Activated CD8-positive, alpha-beta memory T cell treated with anti-CD3 and anti-CD28 coated beads for 48 hours (primary cell): Measurements from ENCODE around the gene TMEM80.

Experiments
- DNase-seq, 3 experiments: peaks; one replicate each; pipeline ENCODE4 v3.0.0-alpha.2; 2020; ENCODE audit warnings: low read depth in 2 of 3, low spot score in 2 of 3

TMEM80 gene

GRCh38 chr11:699116-699508 is 3.5 kb downstream of the TMEM80 start:
- no peak for DNase-seq

- DNase-seq: no peak
These were observed 4.1 kb downstream of the TMEM80 start for GRCh38 chr11:699753-700152.

- DNase-seq: no peak
These were observed 6.3 kb downstream of the TMEM80 start for GRCh38 chr11:701741-702461.

GRCh38 chr11:702462-703461 is 7.1 kb downstream of the TMEM80 start:
- no peak for DNase-seq

- no peak for DNase-seq
These were observed 7.9 kb downstream of the TMEM80 start for GRCh38 chr11:703506-703905.

- DNase-seq: no peak
These were observed 8.6 kb downstream of the TMEM80 start for GRCh38 chr11:704228-704674.

GRCh38 chr11:704781-705645 is 9.4 kb downstream of the TMEM80 start:
- DNase-seq: no peak

GRCh38 chr11:705646-706438 is 10.2 kb downstream of the TMEM80 start, which contains the start of gene EPS8L2:
Gene EPS8L2 (plus strand): TSS chr11:706231. CDS start chr11:709408, 3,177 bp downstream.
- no peak for DNase-seq

- no peak for DNase-seq
These were observed 10.9 kb downstream of the TMEM80 start for GRCh38 chr11:706439-706956.

GRCh38 chr11:706957-707816 is 11.6 kb downstream of the TMEM80 start:
- no peak for DNase-seq

- DNase-seq: no peak
These were observed 12.3 kb downstream of the TMEM80 start for GRCh38 chr11:707817-708420.

- no peak for DNase-seq
These were observed 12.9 kb downstream of the TMEM80 start for GRCh38 chr11:708511-708910.

- no peak for DNase-seq
These were observed 13.7 kb downstream of the TMEM80 start for GRCh38 chr11:709109-709997.

GRCh38 chr11:714436-714835 is 18.8 kb downstream of the TMEM80 start:
- DNase-seq: no peak

- DNase-seq: no peak
These were observed 23.8 kb downstream of the TMEM80 start for GRCh38 chr11:719214-720016.

- no peak for DNase-seq
These were observed 24.5 kb downstream of the TMEM80 start for GRCh38 chr11:720017-720641.
